Heart right ventricle (tissue), 16 donors: ENCODE measurements around the gene DENND11. TPM values are rescaled to one million over a fixed set of nuclear protein-coding genes. Genes with fewer than 3 reads are reported as not detected.
A peak's percentile ranks its signal among the peaks of the same experiment; 100 is the strongest.

Experiments
- ATAC-seq, 8 donors: fragments of 200-7000 bp; cut with Tn5 transposase; one replicate each; pipeline ENCODE4 v1.9.1; 2020; ENCODE audit warnings: mild to moderate bottlenecking in 8 of 8, moderate library complexity in 8 of 8, moderate number of reproducible peaks in 1 of 8
- DNase-seq, 2 donors: peaks; one replicate each; pipeline ENCODE4 v3.0.0-alpha.2; 2020
- H3K27ac ChIP-seq, 10 donors: fragments of 200-600 bp; sonication (generic) in 2 of 10; one replicate each; pipeline versions ENCODE4 v1.5.0 to v1.8.0; 2020 to 2022; ENCODE audit warnings: mild to moderate bottlenecking in 3 of 10
- H3K27me3 ChIP-seq, 7 donors: fragments of 200-600 bp; one replicate each; pipeline ENCODE4 v1.8.0; 2021 to 2022; ENCODE audit warnings: mild to moderate bottlenecking in 2 of 7
- H3K36me3 ChIP-seq, 9 donors: fragments of 200-600 bp; sonication (generic) in 1 of 9; one replicate each; pipeline versions ENCODE4 v1.5.0 to v1.8.0; 2020 to 2022; ENCODE audit warnings: mild to moderate bottlenecking in 2 of 9
- H3K4me1 ChIP-seq, 9 donors: fragments of 200-600 bp; sonication (generic) in 1 of 9; one replicate each; pipeline versions ENCODE4 v1.5.0 to v1.8.0; 2020 to 2022; ENCODE audit warnings: mild to moderate bottlenecking in 4 of 9
- H3K4me3 ChIP-seq, 10 donors: fragments of 200-600 bp; sonication (generic) in 2 of 10; one replicate each; pipeline versions ENCODE4 v1.5.0 to v1.8.0; 2020 to 2022; ENCODE audit warnings: mild to moderate bottlenecking in 7 of 10, moderate library complexity in 2 of 10
- H3K9me3 ChIP-seq, 11 donors: fragments of 200-600 bp in 10 of 11; sonication (generic) in 2 of 11; one replicate each; pipeline versions ENCODE4 v1.5.0 to v1.8.0; 2013 to 2022; ENCODE audit warnings: mild to moderate bottlenecking in 2 of 11, control low read depth in 1 of 11, moderate library complexity in 1 of 11
- CTCF ChIP-seq, 9 donors: fragments of 200-600 bp; sonication (generic) in 2 of 9; IDR thresholded peaks; one replicate each; pipeline versions ENCODE4 v1.5.0 to v1.8.0; 2021 to 2022; ENCODE audit warnings: antibody characterized with exemption in 9 of 9, mild to moderate bottlenecking in 5 of 9, moderate library complexity in 1 of 9
- WGBS, 2 donors: extraction: QIAGEN DNeasy Blood & Tissue Kit; methylation state at CpG; one replicate each; pipeline ENCODE4 v1.1.7; 2013; ENCODE audit warnings: inconsistent platforms in 1 of 2; 5-methylcytosine and 5-hydroxymethylcytosine counted together
- intact Hi-C, 10 donors: fragments of 100-400 bp; cut with DNase I; formaldehyde crosslinking; loops; one replicate each; pipeline versions ENCODE4 v1.11.1 to v1.14.2; 2022
- polyA plus RNA-seq, 2 donors: library from polyadenylated mRNA; stranded (reverse); fragments of 200-250 nt; gene quantifications; one replicate each; pipeline ENCODE4 v1.2.3, GENCODE V29; 2013
- total RNA-seq, 10 donors: library from RNA; stranded (reverse); fragmentation: NEBNext Ultra II Directional in 3 of 10; extraction: Animal tissue kit (Norgen Biotek cat#: 25700) in 3 of 10; gene quantifications; one replicate each; pipeline versions ENCODE4 v1.2.1 to v1.2.4, GENCODE V29; 2021 to 2023
- donor health status: Arrhythmogenic right ventricular cardiomyopathy.
- donor health status: ischemic (EF 13 %, LVEDD 7.1; RV severe dilation, severe dysfunction).
- donor health status: healthy with polysubstance abuse.
- donor health status: DM: no; HTN: yes; CAD: no.
- donor health status: DM: no; HTN: no; CAD: no.
- donor health status: ischemic (EF 25% LVEDD 6.9; RV normal size, moderate dysfunction).
- donor health status: ischemic (EF 25% LVEDD 5.7; RV mildly dilated, moderate dysfunction).
- donor health status: healthy.
- donor health status: DM: yes; HTN: yes; CAD: no.
- donor health status: Ischemic cardiomyopathy.
- donor health status: ischemic (EF 35%, LVEDD 5.7; RV mildly dilated, moderate dysfunction).
- donor health status: nonischemic (EF 11% LVEDD 7.7; RV severe dilation, severe dysfunction).
- donor health status: DM: yes; HTN: yes; CAD: no.
- donor health status: PGD.
- donor health status: ischemic (EF 29% LVEDD 5.4; RV normal size, mild dysfunction).
- donor health status: nonischemic (EF 23%, LVEDD 6.1; RV moderate dilation, normal function).

DENND11 gene
- total and polyA plus RNA-seq, 12 donors: 2.7 to 11.5 (median 8.0) TPM

- Histone ChIP-seq H3K4me1 (peaks cover 0 to 48% (median 0%) of the 10 kb centered on the region in 9 donors), H3K9me3 (no peaks in the 10 kb centered on the region), H3K27ac (peak overlapping the region in 2 of 10 donors; percentile 25 to 75), H3K4me3 (no peak overlapping the region), H3K27me3 (no peaks in the 10 kb centered on the region), H3K36me3 (peaks cover 0 to 92% (median 25%) of the 10 kb centered on the region in 9 donors)
- DNase-seq (no peak), ATAC-seq (peak in 6 of 8 donors; percentile 25 to 39 (median 32))
- WGBS, 2 donors: 57 to 65% methylated on average over 6 of the region's 6 CpGs
- TF ChIP-seq CTCF (IDR thresholded peaks at IDR 0.05): no peak
- intact Hi-C loops: loop anchor here in 1 of 10 donors (10.0 kb wide), 1 partner anchor 72 kb away; the partner anchor contains the start of gene SSBP1
These were observed 38.7 kb downstream of the DENND11 start for GRCh38 chr7:141663081-141663849.

DNA sequence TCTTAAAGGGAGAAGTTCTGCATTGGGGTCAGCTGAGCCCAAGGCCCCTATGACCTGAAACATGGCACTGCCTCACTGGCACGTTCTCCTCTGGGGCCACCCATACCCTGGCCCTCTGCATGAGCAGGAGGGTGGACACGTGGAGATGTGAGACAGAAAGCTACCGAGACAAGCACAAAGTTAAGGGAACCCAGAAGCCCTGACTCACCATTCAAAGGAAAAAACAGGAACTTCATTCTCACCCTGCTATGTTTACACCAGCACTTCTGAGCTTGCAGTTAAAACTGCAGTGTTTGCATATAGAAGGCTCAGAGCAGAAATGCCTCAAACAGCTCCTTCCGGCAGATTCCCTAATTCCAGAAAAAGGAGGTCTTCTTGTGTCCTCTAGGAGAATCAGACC lies 41.7 kb downstream of the DENND11 start:
- H3K4me1 ChIP-seq: peaks cover 0 to 48% (median 1%) of the 10 kb centered on the region in 9 donors
- DNase-seq (no peak), ATAC-seq (peak; percentile 28 to 82 (median 62))
- intact Hi-C loops: loop anchor here in 1 of 10 donors (10.0 kb wide), 1 partner anchor 75 kb away; the partner anchor contains the start of gene SSBP1
- no peak overlapping the region for H3K4me3 ChIP-seq
- 80 to 86% methylated on average over 4 of the region's 4 CpGs for WGBS, 2 donors
- peaks cover 0 to 100% (median 33%) of the 10 kb centered on the region in 9 donors for H3K36me3 ChIP-seq
- H3K27me3 ChIP-seq: no peaks in the 10 kb centered on the region
- peak overlapping the region in 1 of 10 donors; percentile 75 for H3K27ac ChIP-seq
- no peaks in the 10 kb centered on the region for H3K9me3 ChIP-seq
- no peak for TF ChIP-seq CTCF (IDR thresholded peaks at IDR 0.05)

GRCh38 chr7:141659501-141659900 lies 42.5 kb downstream of the DENND11 start:
- H3K27ac ChIP-seq: peak overlapping the region in 1 of 10 donors; percentile 70
- no peak for TF ChIP-seq CTCF (IDR thresholded peaks at IDR 0.05)
- no peak for DNase-seq
- WGBS, 2 donors: 85 to 87% methylated on average over 6 of the region's 6 CpGs
- ATAC-seq: no peak
- H3K36me3 ChIP-seq: peaks cover 0 to 96% (median 32%) of the 10 kb centered on the region in 9 donors
- H3K4me3 ChIP-seq: no peak overlapping the region
- no peaks in the 10 kb centered on the region for H3K27me3 ChIP-seq
- intact Hi-C loops: loop anchor here in 4 of 10 donors (5.0 to 10.0 kb wide), 3 partner anchors 75 to 845 kb away; partner anchors contain the start of gene SSBP1 (in 3 of the 4)
- peaks cover 0 to 52% (median 7%) of the 10 kb centered on the region in 9 donors for H3K4me1 ChIP-seq
- no peaks in the 10 kb centered on the region for H3K9me3 ChIP-seq

- H3K4me1 ChIP-seq: peaks cover 0 to 23% (median 17%) of the 10 kb centered on the region in 9 donors
- peaks cover 0 to 83% (median 22%) of the 10 kb centered on the region in 9 donors for H3K36me3 ChIP-seq
- ATAC-seq: peak; percentile 56 to 85 (median 74)
- no peaks in the 10 kb centered on the region for H3K27me3 ChIP-seq
- H3K27ac ChIP-seq: peak overlapping the region in 2 of 10 donors; percentile 17 to 22
- 43 to 53% methylated on average over 3 of the region's 3 CpGs for WGBS, 2 donors
- intact Hi-C loops: loop anchor here in 7 of 10 donors (2.0 to 10.0 kb wide), 8 partner anchors 24 to 840 kb away; partner anchors contain the start of genes SSBP1 (in 5 of the 7) and DENND11 (in 1 of the 7)
- H3K9me3 ChIP-seq: no peaks in the 10 kb centered on the region
- peak; percentile 29 to 76 (median 70) for TF ChIP-seq CTCF (IDR thresholded peaks at IDR 0.05)
- DNase-seq: peak in 1 of 2 donors; percentile 73
- H3K4me3 ChIP-seq: no peak overlapping the region
These were observed 47.4 kb downstream of the DENND11 start for GRCh38 chr7:141654551-141654950.
